Measurements from ENCODE around the gene COL27A1. TPM values are rescaled to one million over a fixed set of nuclear protein-coding genes. Genes with fewer than 3 reads are reported as not detected.

Gene COL27A1
- polyA plus RNA-seq, 1 donor (not counting 4 experiments of a cell fraction or from before 2014, with no cell fraction given), result 14.0 TPM

DNA sequence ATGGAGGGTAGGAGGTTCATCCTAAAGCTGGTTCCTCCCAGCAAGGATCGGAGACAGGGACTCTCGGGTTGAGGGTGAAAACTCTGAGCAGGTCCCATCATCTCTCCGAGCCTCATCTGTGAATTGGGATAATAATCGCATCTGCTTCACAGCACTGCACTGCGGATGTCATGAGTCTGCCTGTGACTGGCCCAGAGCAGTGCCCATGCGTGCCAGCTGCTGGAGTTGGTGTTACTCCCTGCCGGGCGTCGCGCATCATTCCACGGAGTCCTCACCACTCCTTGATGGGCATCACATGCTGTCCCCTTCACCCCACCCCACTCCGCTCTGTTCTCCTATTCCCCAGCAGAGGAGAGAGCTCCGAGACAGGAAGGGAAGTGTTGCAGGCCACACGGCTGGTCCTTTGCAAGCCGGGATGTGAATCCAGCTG lies 132.4 kb downstream of the COL27A1 start:
- no peaks in the 10 kb centered on the region for H3K79me2 ChIP-seq (ENCODE audit: control insufficient read depth, insufficient read depth, low read length)
- H3K9me1 ChIP-seq (ENCODE audit: control insufficient read depth, extremely low read depth, insufficient read depth, low read length), result no peaks in the 10 kb centered on the region
- peak overlapping the region in 1 of 3 experiments; percentile 20 for H3K4me3 ChIP-seq (ENCODE audit: control insufficient read depth in 2 of 3, extremely low read depth in 1 of 3, insufficient read depth in 2 of 3, low read depth in 1 of 3, low read length in 3 of 3)
- no peaks in the 10 kb centered on the region for H3K27me3 ChIP-seq (ENCODE audit: control insufficient read depth, extremely low read depth, insufficient read depth, low read length)
- peak overlapping the region; percentile 92 for H3K4me2 ChIP-seq (ENCODE audit: control insufficient read depth, extremely low read depth, insufficient read depth, low read depth, low read length)
- H2AFZ ChIP-seq (ENCODE audit: control insufficient read depth, low read length), result peak overlapping the region; percentile 56
- H3K36me3 ChIP-seq (ENCODE audit: control insufficient read depth in 2 of 2, extremely low read depth in 1 of 2, insufficient read depth in 2 of 2, low read length in 2 of 2), result peaks cover 17 to 26% of the 10 kb centered on the region in 2 experiments
- TF ChIP-seq EZH2 (IDR thresholded peaks at IDR 0.05; ENCODE audit: low read length) (no peak), CTCF (optimal IDR thresholded peaks at IDR 0.05 in 1 of 3, IDR thresholded peaks at IDR 0.05 in 1 of 3, conservative IDR thresholded peaks at IDR 0.05 in 1 of 3; ENCODE audit: extremely low read depth in 1 of 3, insufficient read depth in 2 of 3, low read length in 3 of 3) (no peak)
- FAIRE-seq (no peak), DNase-seq (ENCODE audit: low read depth, low spot score) (no peak)
- H3K9ac ChIP-seq (ENCODE audit: control insufficient read depth, extremely low read depth, insufficient read depth, low read length), result peak overlapping the region; percentile 93
- no peaks in the 10 kb centered on the region for H4K20me1 ChIP-seq (ENCODE audit: control insufficient read depth, extremely low read depth, insufficient read depth, low read length)
- dilution Hi-C loops (cut with MboI; ENCODE audit: extremely low pct_ligation_motif_present, low sequenced_read_pairs), result no loop called here
- no peaks in the 10 kb centered on the region for H3K9me3 ChIP-seq (ENCODE audit: control insufficient read depth, low read depth, low read length)
- H3K4me1 ChIP-seq (ENCODE audit: control insufficient read depth, extremely low read depth, insufficient read depth, low read length), result peaks cover 30% of the 10 kb centered on the region
- peak overlapping the region; percentile 99 for H3K27ac ChIP-seq (ENCODE audit: control insufficient read depth, insufficient read depth, low read length)

DNA sequence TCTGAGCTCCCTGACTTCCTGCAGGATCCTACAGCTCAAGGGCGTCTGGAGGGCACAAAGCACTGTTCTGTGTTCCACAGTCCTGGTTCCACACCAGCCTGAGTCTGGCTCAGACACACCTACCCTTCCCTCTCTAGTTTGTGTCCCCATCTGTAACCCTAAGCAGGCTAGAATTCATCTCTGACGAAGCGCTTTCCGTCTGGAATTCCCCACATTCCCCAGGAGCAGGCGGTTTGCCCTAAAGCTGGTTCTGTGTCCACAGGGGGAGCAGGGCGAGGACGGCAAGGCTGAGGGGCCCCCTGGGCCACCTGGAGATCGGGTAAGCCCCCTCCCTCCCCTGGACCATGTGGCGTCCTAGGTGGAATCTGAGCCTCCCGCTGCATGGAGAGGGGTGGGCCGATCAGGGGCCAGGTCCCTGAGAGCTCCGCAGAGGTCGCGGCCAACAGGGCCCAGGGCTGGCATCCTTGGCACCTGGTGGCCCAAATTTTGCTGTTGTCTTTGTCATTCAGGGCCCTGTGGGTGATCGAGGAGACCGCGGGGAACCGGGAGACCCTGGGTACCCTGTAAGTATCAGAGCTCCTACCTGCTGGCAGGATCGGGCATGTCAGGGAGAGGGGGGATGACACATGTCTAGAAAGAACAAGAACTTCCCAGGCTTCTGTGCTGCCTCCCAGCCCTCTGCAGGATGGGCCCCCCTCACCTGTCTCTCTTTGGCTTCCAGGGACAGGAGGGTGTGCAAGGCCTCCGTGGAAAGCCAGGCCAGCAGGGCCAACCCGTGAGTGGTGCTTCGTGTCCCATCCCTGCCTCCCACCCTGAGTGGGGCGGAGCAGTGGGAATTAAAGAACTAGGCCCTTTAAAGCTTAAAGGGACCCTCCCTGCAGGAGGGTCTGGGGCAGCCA lies 133.1 kb downstream of the COL27A1 start:
- H3K79me2 ChIP-seq (ENCODE audit: control insufficient read depth, insufficient read depth, low read length), result no peaks in the 10 kb centered on the region
- dilution Hi-C loops (cut with MboI; ENCODE audit: extremely low pct_ligation_motif_present, low sequenced_read_pairs), result no loop called here

More for the DNA sequence above, 133.1 kb downstream of the COL27A1 start:
- Histone ChIP-seq H4K20me1 (ENCODE audit: control insufficient read depth, extremely low read depth, insufficient read depth, low read length) (no peaks in the 10 kb centered on the region), H3K27ac (ENCODE audit: control insufficient read depth, insufficient read depth, low read length) (peak overlapping the region; percentile 99), H3K4me1 (ENCODE audit: control insufficient read depth, extremely low read depth, insufficient read depth, low read length) (peaks cover 24% of the 10 kb centered on the region), H3K9me3 (ENCODE audit: control insufficient read depth, low read depth, low read length) (no peaks in the 10 kb centered on the region), H3K4me2 (ENCODE audit: control insufficient read depth, extremely low read depth, insufficient read depth, low read depth, low read length) (peak overlapping the region; percentile 92), H3K27me3 (ENCODE audit: control insufficient read depth, extremely low read depth, insufficient read depth, low read length) (no peaks in the 10 kb centered on the region), H3K9me1 (ENCODE audit: control insufficient read depth, extremely low read depth, insufficient read depth, low read length) (no peaks in the 10 kb centered on the region), H3K9ac (ENCODE audit: control insufficient read depth, extremely low read depth, insufficient read depth, low read length) (peak overlapping the region; percentile 93), H3K36me3 (ENCODE audit: control insufficient read depth in 2 of 2, extremely low read depth in 1 of 2, insufficient read depth in 2 of 2, low read length in 2 of 2) (peaks cover 18 to 27% of the 10 kb centered on the region in 2 experiments), H2AFZ (ENCODE audit: control insufficient read depth, low read length) (peak overlapping the region; percentile 56), H3K4me3 (ENCODE audit: control insufficient read depth in 2 of 3, extremely low read depth in 1 of 3, insufficient read depth in 2 of 3, low read depth in 1 of 3, low read length in 3 of 3) (peak overlapping the region; percentile 12 to 53 (median 51))
- DNase-seq (ENCODE audit: low read depth, low spot score), result no peak
- no peak for TF ChIP-seq EZH2 (IDR thresholded peaks at IDR 0.05; ENCODE audit: low read length)
- no peak for TF ChIP-seq CTCF (optimal IDR thresholded peaks at IDR 0.05 in 1 of 3, IDR thresholded peaks at IDR 0.05 in 1 of 3, conservative IDR thresholded peaks at IDR 0.05 in 1 of 3; ENCODE audit: extremely low read depth in 1 of 3, insufficient read depth in 2 of 3, low read length in 3 of 3)
- peak; percentile 93 for FAIRE-seq

Measured in keratinocyte (primary cell).